HEK293T (cell line): Measurements from ENCODE around the gene EHHADH.

Source experiments
- CTCF ChIA-PET: fragments of 350-600 bp; formaldehyde crosslinking; extraction: SDS; loops from one replicate; lab custom pipeline; 2021; ENCODE audit warnings: antibody characterized with exemption, inconsistent platforms; lab: Yijun Ruan, JAX
- POLR2A ChIA-PET: fragments of 350-600 bp; formaldehyde crosslinking; extraction: SDS; loops from one replicate; lab custom pipeline; 2020; ENCODE audit warnings: antibody characterized with exemption, inconsistent platforms; lab: Yijun Ruan, JAX
- DNase-seq: peaks from one replicate; pipeline ENCODE4 v3.0.0; 2012; ENCODE audit warnings: mixed read lengths; ENCODE audit errors: extremely low spot score
- ARNT ChIP-seq: fragments of 450-650 bp; IDR thresholded peaks from 2 replicates; pipeline ENCODE4 v1.6.1; 2017; ENCODE audit warnings: mild to moderate bottlenecking
- BHLHE40 ChIP-seq: fragments of 450-650 bp; IDR thresholded peaks from 2 replicates; pipeline ENCODE4 v1.6.1; 2016; ENCODE audit warnings: mild to moderate bottlenecking, moderate library complexity, borderline replicate concordance
- CTBP1 ChIP-seq: fragments of 450-650 bp; IDR thresholded peaks from 2 replicates; pipeline ENCODE4 v1.6.1; 2016; ENCODE audit warnings: borderline replicate concordance
- ELF4 ChIP-seq: fragments of 450-650 bp; IDR thresholded peaks from 2 replicates; pipeline ENCODE4 v1.6.1; 2017; ENCODE audit warnings: antibody characterized with exemption
- FOXA1 ChIP-seq: fragments of 450-650 bp; IDR thresholded peaks from 2 replicates; pipeline ENCODE4 v1.6.1; 2016; ENCODE audit warnings: mild to moderate bottlenecking
- FOXK2 ChIP-seq: fragments of 450-650 bp; IDR thresholded peaks from 2 replicates; pipeline ENCODE4 v1.6.1; 2016; ENCODE audit warnings: mild to moderate bottlenecking
- FOXM1 ChIP-seq: fragments of 450-650 bp; IDR thresholded peaks from 2 replicates; pipeline ENCODE4 v1.6.1; 2017; ENCODE audit warnings: mild to moderate bottlenecking, borderline replicate concordance
- HDGF ChIP-seq: fragments of 450-650 bp; IDR thresholded peaks from 2 replicates; pipeline ENCODE4 v1.6.1; 2017; ENCODE audit warnings: antibody characterized with exemption, borderline replicate concordance
- L3MBTL2 ChIP-seq: fragments of 450-650 bp; conservative IDR thresholded peaks from 2 replicates; pipeline ENCODE4 v1.6.1; 2016; ENCODE audit warnings: mild to moderate bottlenecking
- LEF1 ChIP-seq: fragments of 450-650 bp; IDR thresholded peaks from 2 replicates; pipeline ENCODE4 v1.6.1; 2017; ENCODE audit warnings: mild to moderate bottlenecking, borderline replicate concordance
- NFRKB ChIP-seq: fragments of 450-650 bp; IDR thresholded peaks from 2 replicates; pipeline ENCODE4 v1.6.1; 2016; ENCODE audit warnings: mild to moderate bottlenecking, moderate library complexity
- SP1 ChIP-seq: fragments of 450-650 bp; IDR thresholded peaks from 2 replicates; pipeline ENCODE4 v1.6.1; 2017
- SUZ12 ChIP-seq: fragments of 450-650 bp; IDR thresholded peaks from 2 replicates; pipeline ENCODE4 v1.6.1; 2016; ENCODE audit warnings: mild to moderate bottlenecking
- TARDBP ChIP-seq: fragments of 450-650 bp; IDR thresholded peaks from 2 replicates; pipeline ENCODE4 v1.6.1; 2016
- ZNF384 ChIP-seq: fragments of 450-650 bp; IDR thresholded peaks from 2 replicates; pipeline ENCODE4 v1.6.1; 2016
- TF ChIP-seq, protein P1 (sequence below): fragments of 450-650 bp; IDR thresholded peaks from 2 replicates; pipeline ENCODE4 v1.6.1; 2016

The EHHADH gene

DNA sequence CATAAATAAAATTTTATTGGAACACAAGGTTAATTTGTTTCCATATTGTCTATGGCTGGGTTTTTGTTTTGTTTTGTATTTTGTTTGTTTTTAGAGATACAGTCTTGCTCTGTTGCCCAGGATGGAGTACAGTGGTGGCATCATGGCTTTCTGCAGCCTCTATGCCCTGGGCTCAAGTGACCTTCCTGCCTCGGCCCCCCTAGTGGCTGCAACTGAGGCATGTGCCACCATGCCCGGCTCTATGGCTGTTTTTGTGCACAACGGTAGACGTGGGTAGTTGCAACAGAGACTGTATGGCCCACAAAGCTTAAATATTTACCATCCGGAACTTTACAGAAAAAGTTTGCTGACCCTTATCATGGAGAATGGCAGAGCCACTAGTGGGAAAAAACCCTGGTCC lies 54.2 kb downstream of the EHHADH start:
- ChIA-PET CTCF (no interaction called here), POLR2A (no interaction called here)
- DNase-seq = no peak
- TF ChIP-seq NFRKB (no peak), TARDBP (no peak), ARNT (no peak), LEF1 (no peak), SUZ12 (no peak)

DNA sequence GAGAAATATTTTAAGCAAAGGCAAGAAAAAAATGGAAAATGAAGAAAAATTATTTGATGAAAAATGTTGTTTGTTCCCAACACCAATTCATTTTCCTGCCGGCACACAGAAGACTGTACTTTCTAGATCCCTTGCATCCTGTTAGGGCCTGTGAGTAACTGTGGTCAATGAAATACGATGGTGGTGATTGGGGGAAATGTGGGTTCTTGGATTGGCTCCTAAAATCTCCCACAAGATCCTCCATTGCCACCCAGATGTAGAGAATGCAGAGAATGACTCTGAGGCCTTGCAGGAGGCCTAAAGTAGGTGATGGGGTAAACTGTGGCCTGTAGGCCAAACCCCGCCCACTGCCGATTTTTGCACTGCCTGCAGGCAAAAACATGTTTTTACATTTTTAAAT lies 54.6 kb downstream of the EHHADH start:
- ChIA-PET POLR2A (no interaction called here), CTCF (no interaction called here)
- TF ChIP-seq FOXA1 (no peak), FOXK2 (no peak), TARDBP (no peak), ELF4 (no peak), FOXM1 (no peak), ARNT (no peak), BHLHE40 (no peak), L3MBTL2 (no peak), NFRKB (no peak), ZNF384 (no peak), LEF1 (no peak), CTBP1 (no peak), SUZ12 (no peak), HDGF (no peak)
- TF ChIP-seq, protein P1, sequence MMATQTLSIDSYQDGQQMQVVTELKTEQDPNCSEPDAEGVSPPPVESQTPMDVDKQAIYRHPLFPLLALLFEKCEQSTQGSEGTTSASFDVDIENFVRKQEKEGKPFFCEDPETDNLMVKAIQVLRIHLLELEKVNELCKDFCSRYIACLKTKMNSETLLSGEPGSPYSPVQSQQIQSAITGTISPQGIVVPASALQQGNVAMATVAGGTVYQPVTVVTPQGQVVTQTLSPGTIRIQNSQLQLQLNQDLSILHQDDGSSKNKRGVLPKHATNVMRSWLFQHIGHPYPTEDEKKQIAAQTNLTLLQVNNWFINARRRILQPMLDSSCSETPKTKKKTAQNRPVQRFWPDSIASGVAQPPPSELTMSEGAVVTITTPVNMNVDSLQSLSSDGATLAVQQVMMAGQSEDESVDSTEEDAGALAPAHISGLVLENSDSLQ = no peak
- DNase-seq = no peak

DNA sequence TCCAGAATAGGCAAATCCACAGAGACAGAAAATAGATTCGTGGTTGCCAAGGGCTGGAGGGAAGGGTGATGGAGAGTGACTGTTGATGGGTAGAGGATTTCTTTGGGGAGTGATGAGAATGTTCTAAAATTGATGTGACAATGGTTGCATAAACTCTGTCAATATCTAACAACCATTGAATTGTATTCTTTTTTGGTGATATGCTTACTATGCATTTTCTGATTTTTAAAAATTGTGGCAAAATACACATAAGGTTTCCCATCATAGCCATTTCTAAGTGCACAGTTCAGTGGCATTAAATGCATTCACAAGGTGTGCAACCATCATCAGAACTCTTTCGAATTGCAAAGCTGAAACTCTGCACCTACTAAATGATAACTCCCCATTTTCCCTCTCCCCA lies 56.8 kb downstream of the EHHADH start:
- POLR2A ChIA-PET = no interaction called here
- TF ChIP-seq ELF4 (no peak), FOXK2 (no peak), CTBP1 (no peak), BHLHE40 (no peak), HDGF (no peak), TARDBP (no peak), NFRKB (no peak), L3MBTL2 (no peak), LEF1 (no peak), FOXA1 (no peak), FOXM1 (no peak), ZNF384 (no peak), ARNT (no peak), SP1 (no peak), SUZ12 (no peak)
- TF ChIP-seq, protein P1 = no peak
- CTCF ChIA-PET = no interaction called here
- DNase-seq = no peak

DNA sequence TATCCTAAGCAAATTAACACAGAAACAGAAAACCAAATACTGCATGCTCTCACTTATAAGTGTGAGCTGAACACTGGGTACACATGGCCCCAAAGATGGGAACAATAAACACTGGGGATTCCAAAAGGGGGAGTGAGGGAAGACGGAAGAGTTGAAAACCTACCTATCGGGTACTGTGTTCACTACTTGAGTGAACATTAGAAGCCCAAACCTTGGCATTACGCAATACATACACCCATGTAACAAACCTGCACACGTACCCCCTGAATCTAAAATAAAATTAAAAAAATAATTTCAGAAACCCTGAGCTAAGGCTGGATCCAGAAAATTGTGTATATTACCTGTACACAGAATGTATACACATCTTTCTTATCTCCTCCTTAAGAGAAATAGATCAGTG lies 58.2 kb downstream of the EHHADH start:
- DNase-seq = no peak
- no peak for TF ChIP-seq L3MBTL2
- no peak for TF ChIP-seq TARDBP
- no peak for TF ChIP-seq HDGF
- ChIA-PET POLR2A (no interaction called here), CTCF (no interaction called here)

DNA sequence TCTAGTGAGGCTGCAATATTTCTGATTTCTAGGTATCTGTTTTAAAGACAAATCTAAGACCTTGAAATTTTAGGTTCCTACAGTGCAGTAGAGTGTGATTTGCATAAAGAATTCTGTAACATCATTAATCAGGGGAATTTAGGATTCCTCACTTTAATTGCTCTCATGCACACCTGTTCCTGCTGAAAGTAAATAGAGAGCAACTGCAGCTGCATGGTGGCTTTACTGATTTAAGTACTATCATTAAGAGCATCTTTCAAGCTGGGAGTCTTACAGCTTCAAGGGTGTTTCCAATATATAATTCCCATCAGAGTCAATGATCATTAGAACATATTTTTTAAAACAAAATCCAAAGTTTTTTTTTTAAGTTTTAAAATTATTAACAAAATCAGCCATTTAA lies 65.0 kb downstream of the EHHADH start:
- CTCF ChIA-PET = interaction anchor here (0.5 to 1.1 kb wide), 2 partner anchors 13 to 125 kb away, joined by 3 read pairs; no protein-coding TSS in a partner anchor
- no peak for DNase-seq
- POLR2A ChIA-PET = no interaction called here
- no peak for TF ChIP-seq ARNT
- TF ChIP-seq SP1 = no peak
- no peak for TF ChIP-seq NFRKB
- TF ChIP-seq ELF4 = no peak
- TF ChIP-seq BHLHE40 = no peak
- no peak for TF ChIP-seq LEF1
- TF ChIP-seq FOXA1 = no peak
- TF ChIP-seq FOXM1 = no peak
- TF ChIP-seq, protein P1 = no peak
- no peak for TF ChIP-seq TARDBP
- TF ChIP-seq CTBP1 = no peak
- TF ChIP-seq FOXK2 = no peak
- no peak for TF ChIP-seq SUZ12
- TF ChIP-seq HDGF = no peak

DNA sequence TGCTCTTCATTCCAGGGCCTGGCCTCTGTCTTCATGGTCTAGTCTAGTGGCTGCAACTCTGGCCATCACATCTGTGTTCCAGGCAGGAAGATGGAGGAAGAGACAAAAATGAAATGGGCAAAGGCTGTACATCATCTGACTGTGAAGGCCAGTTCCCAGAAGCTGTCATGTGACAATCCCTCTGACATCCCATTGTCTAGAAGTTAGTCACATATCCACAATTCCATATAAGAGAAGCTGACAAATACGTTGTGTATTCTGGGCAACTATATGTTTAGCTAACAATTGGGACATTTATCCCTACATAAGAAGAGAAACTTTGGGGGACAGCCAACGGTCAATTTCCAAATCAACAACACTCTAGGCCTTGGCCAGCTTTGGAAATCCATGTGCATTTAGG lies 66.5 kb downstream of the EHHADH start:
- TF ChIP-seq FOXM1 = no peak
- no peak for TF ChIP-seq LEF1
- TF ChIP-seq FOXK2 = no peak
- no peak for TF ChIP-seq SUZ12
- TF ChIP-seq ELF4 = no peak
- no peak for TF ChIP-seq ZNF384
- no peak for TF ChIP-seq CTBP1
- ChIA-PET CTCF (interaction anchor here (1.0 kb wide), 1 partner anchor 11 kb away, joined by 4 read pairs; no protein-coding TSS in a partner anchor), POLR2A (no interaction called here)
- DNase-seq = no peak
